ENCODE measurements around the gene SLC35A2. TPM values are rescaled to one million over a fixed set of nuclear protein-coding genes. Genes with fewer than 3 reads are reported as not detected.

Gene SLC35A2
- total RNA-seq, 1 donor from 2014 or later = 34.6 TPM

- Mint-ChIP-seq H3K4me3 (ENCODE audit: unreplicated experiment) (no peak overlapping the region), H3K9me3 (ENCODE audit: unreplicated experiment) (peaks cover 4% of the 10 kb centered on the region), H3K27ac (ENCODE audit: unreplicated experiment) (peak overlapping the region; percentile 10), H3K4me1 (ENCODE audit: unreplicated experiment) (peaks cover 2% of the 10 kb centered on the region), H3K36me3 (ENCODE audit: unreplicated experiment) (peaks cover 15% of the 10 kb centered on the region), H3K27me3 (ENCODE audit: unreplicated experiment) (no peaks in the 10 kb centered on the region)
- no peak for TF ChIP-seq CTCF (IDR thresholded peaks at IDR 0.05)
- DNase-seq (ENCODE audit: extremely low spot score, unreplicated experiment) = no peak
Observed at GRCh38 chrX:48903290-48903689, 8.2 kb downstream of the SLC35A2 start.

- DNase-seq (ENCODE audit: extremely low spot score, unreplicated experiment) = no peak
- Mint-ChIP-seq H3K4me3 (ENCODE audit: unreplicated experiment) (no peak overlapping the region), H3K27me3 (ENCODE audit: unreplicated experiment) (no peaks in the 10 kb centered on the region), H3K4me1 (ENCODE audit: unreplicated experiment) (peaks cover 5% of the 10 kb centered on the region), H3K36me3 (ENCODE audit: unreplicated experiment) (peaks cover 15% of the 10 kb centered on the region), H3K9me3 (ENCODE audit: unreplicated experiment) (peaks cover 4% of the 10 kb centered on the region), H3K27ac (ENCODE audit: unreplicated experiment) (peak overlapping the region; percentile 10)
- TF ChIP-seq CTCF (IDR thresholded peaks at IDR 0.05) = no peak
Observed at GRCh38 chrX:48902776-48903175, 8.7 kb downstream of the SLC35A2 start.

- no peak overlapping the region for H3K4me3 Mint-ChIP-seq (ENCODE audit: unreplicated experiment)
Observed at GRCh38 chrX:48902135-48902534, 9.3 kb downstream of the SLC35A2 start.

GRCh38 chrX:48901069-48901468 is 10.4 kb downstream of the SLC35A2 start:
- no peak overlapping the region for H3K4me3 Mint-ChIP-seq (ENCODE audit: unreplicated experiment)
- peaks cover 4% of the 10 kb centered on the region for H3K9me3 Mint-ChIP-seq (ENCODE audit: unreplicated experiment)
- no peak overlapping the region for H3K27ac Mint-ChIP-seq (ENCODE audit: unreplicated experiment)
- no peak for DNase-seq (ENCODE audit: extremely low spot score, unreplicated experiment)
- no peaks in the 10 kb centered on the region for H3K27me3 Mint-ChIP-seq (ENCODE audit: unreplicated experiment)
- H3K4me1 Mint-ChIP-seq (ENCODE audit: unreplicated experiment) = peaks cover 13% of the 10 kb centered on the region
- no peak for TF ChIP-seq CTCF (IDR thresholded peaks at IDR 0.05)
- H3K36me3 Mint-ChIP-seq (ENCODE audit: unreplicated experiment) = peaks cover 12% of the 10 kb centered on the region

More at GRCh38 chrX:48902135-48902534, 9.3 kb downstream of the SLC35A2 start:
- no peak for DNase-seq (ENCODE audit: extremely low spot score, unreplicated experiment)
- Mint-ChIP-seq H3K9me3 (ENCODE audit: unreplicated experiment) (peaks cover 4% of the 10 kb centered on the region), H3K36me3 (ENCODE audit: unreplicated experiment) (peaks cover 15% of the 10 kb centered on the region), H3K27me3 (ENCODE audit: unreplicated experiment) (no peaks in the 10 kb centered on the region), H3K27ac (ENCODE audit: unreplicated experiment) (no peak overlapping the region), H3K4me1 (ENCODE audit: unreplicated experiment) (peaks cover 5% of the 10 kb centered on the region)
- TF ChIP-seq CTCF (IDR thresholded peaks at IDR 0.05) = no peak

- peaks cover 13% of the 10 kb centered on the region for H3K4me1 Mint-ChIP-seq (ENCODE audit: unreplicated experiment)
- TF ChIP-seq CTCF (IDR thresholded peaks at IDR 0.05) = no peak
- no peak overlapping the region for H3K4me3 Mint-ChIP-seq (ENCODE audit: unreplicated experiment)
- no peak for DNase-seq (ENCODE audit: extremely low spot score, unreplicated experiment)
- H3K9me3 Mint-ChIP-seq (ENCODE audit: unreplicated experiment) = peaks cover 4% of the 10 kb centered on the region
- H3K27me3 Mint-ChIP-seq (ENCODE audit: unreplicated experiment) = no peaks in the 10 kb centered on the region
- H3K36me3 Mint-ChIP-seq (ENCODE audit: unreplicated experiment) = peaks cover 10% of the 10 kb centered on the region
- no peak overlapping the region for H3K27ac Mint-ChIP-seq (ENCODE audit: unreplicated experiment)
Observed at GRCh38 chrX:48899078-48899410, 12.4 kb downstream of the SLC35A2 start.

All from osteocyte (in vitro differentiated cells).